Effector memory CD4-positive, alpha-beta T cell (primary cell): ENCODE measurements around the gene TYMP.
"Not testable (repeated sequence)": the region's sequence is repeated elsewhere in the genome, so short reads cannot be mapped to it uniquely, and the experiment has no call there.

Source experiments
- DNase-seq, 3 donors: peaks; one replicate each; pipeline ENCODE4 v3.0.0-alpha.2; 2020
- H3K27ac ChIP-seq: 2 replicates; pipeline ENCODE4 v1.7.0; 2013; ENCODE audit warnings: mild to moderate bottlenecking, low read length, moderate library complexity; ENCODE audit not compliant: insufficient read depth, poor library complexity, severe bottlenecking
- H3K27me3 ChIP-seq: replicated peaks from 2 replicates; pipeline ENCODE4 v1.7.0; 2013; ENCODE audit warnings: mild to moderate bottlenecking, low read length; ENCODE audit not compliant: insufficient read depth, control insufficient read depth, poor library complexity, severe bottlenecking
- H3K36me3 ChIP-seq: 2 replicates; pipeline ENCODE4 v1.7.0; 2013; ENCODE audit warnings: mild to moderate bottlenecking, low read length, moderate library complexity; ENCODE audit not compliant: control insufficient read depth, insufficient read depth
- H3K4me1 ChIP-seq: 2 replicates; pipeline ENCODE4 v1.7.0; 2013; ENCODE audit warnings: low read length, mild to moderate bottlenecking; ENCODE audit not compliant: control insufficient read depth, insufficient read depth, poor library complexity, severe bottlenecking
- H3K4me3 ChIP-seq: 2 replicates; pipeline ENCODE4 v1.7.0; 2013; ENCODE audit warnings: low read length, low read depth, mild to moderate bottlenecking; ENCODE audit not compliant: insufficient read depth, poor library complexity, severe bottlenecking
- H3K9me3 ChIP-seq: 2 replicates; pipeline ENCODE4 v1.7.0; 2013; ENCODE audit warnings: mild to moderate bottlenecking, low read length, moderate library complexity; ENCODE audit not compliant: control insufficient read depth

The TYMP gene

DNA sequence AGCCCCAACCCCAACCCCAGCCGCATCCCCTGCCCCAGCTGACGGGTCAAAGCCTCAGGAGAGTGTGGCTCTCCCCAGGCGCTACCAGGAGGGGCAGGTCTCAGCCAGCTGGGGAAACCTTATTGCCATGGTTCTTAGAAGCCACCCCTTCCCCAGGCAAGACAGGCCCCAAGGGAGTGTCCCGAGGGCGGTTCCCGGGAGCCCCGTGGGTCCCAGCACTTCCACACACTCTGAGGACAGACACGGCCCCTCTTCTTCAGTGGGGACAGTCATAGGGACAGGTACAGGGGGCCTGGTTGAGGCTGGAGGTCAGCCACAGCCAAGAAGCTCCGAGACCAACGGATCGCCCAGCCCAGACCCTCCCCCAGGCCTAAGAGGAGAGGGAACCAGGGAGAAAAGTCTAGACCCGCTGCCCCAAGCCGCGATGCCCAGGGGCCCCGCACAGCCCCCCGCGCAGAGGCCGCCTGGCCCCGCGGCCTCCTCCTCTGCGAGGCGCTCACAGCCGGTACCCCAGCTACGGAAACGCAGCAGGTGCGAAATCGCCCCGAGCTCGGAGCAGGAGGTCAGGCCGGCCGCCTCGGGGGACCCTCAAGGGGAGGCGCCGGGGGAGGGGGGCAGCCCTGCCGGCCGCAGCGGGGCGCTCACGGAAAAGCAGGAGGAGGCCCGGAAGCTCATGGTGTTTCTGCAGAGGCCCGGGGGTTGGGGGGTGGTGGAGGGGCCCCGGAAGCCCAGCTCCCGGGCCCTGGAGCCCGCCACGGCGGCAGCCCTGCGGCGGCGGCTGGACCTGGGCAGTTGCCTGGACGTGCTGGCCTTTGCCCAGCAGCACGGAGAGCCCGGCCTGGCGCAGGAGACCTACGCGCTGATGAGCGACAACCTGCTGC lies 18.5 kb upstream of the TYMP start:
- DNase-seq, result peak in 1 of 3 donors; percentile 51
- peak overlapping the region; percentile 79 for H3K4me3 ChIP-seq
- no peaks in the 10 kb centered on the region for H3K9me3 ChIP-seq
- peak overlapping the region; percentile 73 for H3K27ac ChIP-seq
- no peaks in the 10 kb centered on the region for H3K27me3 ChIP-seq
- H3K36me3 ChIP-seq, result no peaks in the 10 kb centered on the region
- peaks cover 39% of the 10 kb centered on the region for H3K4me1 ChIP-seq

DNA sequence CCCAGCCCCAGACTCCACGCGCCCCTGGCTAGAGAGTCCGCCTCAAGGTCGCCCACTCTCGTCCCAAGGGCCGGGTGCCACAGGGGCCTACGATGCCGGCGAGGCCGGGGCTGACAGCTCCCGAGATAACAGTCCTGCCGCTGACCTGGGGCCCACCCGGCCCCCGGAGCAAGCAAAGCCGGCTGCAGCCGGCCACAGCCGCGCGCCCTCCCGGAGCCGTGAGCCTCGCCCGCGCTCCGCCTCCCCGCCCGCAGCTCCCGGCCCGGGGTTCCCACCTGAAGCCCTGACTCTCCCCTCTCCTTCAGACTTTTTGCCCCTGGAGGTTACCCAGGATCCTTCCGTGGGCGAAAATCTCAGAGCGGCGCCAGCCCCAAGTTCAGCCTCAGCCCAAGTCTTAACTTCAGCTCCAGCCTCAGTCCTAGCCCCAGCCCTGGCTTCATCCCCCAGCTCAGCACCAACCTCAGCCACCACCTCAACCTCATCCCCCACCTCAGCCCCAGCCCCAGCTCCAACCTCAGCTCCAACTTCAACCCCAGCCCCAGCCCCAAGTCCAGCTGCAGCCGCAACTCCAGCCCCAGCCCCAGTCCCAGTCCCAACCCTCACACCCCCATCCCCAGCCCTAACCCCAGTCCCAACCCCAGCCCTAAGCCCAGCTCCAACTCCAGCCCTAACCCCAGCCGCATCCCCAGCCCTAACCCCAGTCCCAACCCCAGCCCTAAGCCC lies 17.6 kb upstream of the TYMP start:
- no peak for DNase-seq
- H3K4me1 ChIP-seq, result peaks cover 39% of the 10 kb centered on the region
- peak overlapping the region; percentile 73 for H3K27ac ChIP-seq
- no peaks in the 10 kb centered on the region for H3K36me3 ChIP-seq
- no peak overlapping the region for H3K4me3 ChIP-seq
- no peaks in the 10 kb centered on the region for H3K27me3 ChIP-seq
- H3K9me3 ChIP-seq, result no peaks in the 10 kb centered on the region

DNA sequence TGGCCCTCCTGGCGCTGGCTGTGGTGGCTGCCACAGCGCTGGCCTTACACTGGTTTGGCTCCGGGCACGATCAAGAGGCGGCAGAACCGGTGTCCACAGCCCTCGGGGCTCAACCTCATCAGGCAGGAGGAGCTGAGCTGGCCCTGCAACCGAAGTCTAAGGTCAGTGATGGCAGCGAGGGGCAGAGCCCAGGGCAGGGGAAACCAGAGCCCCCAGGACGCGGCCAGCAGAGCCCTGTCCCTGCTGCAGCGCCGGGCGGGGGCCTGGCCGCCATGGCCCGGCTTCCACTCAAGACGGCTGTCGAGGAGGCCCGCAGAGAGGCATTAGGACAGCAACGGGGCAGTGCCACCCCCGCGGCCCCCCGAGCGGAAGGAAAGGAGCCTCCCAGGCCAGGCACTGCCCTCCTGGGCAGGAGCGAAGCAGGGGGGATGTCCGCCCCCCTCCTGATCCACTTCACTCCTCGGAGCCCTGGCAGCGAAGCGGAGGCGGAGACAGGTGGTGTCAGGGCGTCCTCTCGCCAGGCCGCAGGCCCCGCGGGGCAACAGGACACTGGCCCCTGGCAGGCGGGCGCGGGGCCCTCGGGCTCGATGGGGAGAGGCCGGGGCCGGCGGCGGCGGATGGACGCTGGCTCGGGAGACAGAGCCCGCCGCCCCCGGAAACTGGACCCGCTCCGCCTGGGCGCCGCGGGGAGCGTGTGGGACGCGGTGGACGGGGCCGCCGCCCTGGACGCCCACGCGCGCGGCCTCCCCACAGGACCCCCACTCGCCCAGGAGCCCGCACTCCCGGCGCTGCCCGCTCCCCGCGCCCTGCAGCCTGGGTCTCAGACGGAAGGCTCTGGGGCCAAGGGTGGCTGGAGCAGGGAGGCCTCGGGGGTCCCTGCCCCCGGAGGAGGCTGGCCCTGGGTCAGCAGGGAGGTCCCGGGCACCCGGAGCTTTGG lies 16.8 kb upstream of the TYMP start:
- peaks cover 39% of the 10 kb centered on the region for H3K4me1 ChIP-seq
- H3K4me3 ChIP-seq, result no peak overlapping the region
- H3K27ac ChIP-seq, result no peak overlapping the region
- no peak for DNase-seq
- H3K36me3 ChIP-seq, result no peaks in the 10 kb centered on the region
- H3K27me3 ChIP-seq, result no peaks in the 10 kb centered on the region
- no peaks in the 10 kb centered on the region for H3K9me3 ChIP-seq

DNA sequence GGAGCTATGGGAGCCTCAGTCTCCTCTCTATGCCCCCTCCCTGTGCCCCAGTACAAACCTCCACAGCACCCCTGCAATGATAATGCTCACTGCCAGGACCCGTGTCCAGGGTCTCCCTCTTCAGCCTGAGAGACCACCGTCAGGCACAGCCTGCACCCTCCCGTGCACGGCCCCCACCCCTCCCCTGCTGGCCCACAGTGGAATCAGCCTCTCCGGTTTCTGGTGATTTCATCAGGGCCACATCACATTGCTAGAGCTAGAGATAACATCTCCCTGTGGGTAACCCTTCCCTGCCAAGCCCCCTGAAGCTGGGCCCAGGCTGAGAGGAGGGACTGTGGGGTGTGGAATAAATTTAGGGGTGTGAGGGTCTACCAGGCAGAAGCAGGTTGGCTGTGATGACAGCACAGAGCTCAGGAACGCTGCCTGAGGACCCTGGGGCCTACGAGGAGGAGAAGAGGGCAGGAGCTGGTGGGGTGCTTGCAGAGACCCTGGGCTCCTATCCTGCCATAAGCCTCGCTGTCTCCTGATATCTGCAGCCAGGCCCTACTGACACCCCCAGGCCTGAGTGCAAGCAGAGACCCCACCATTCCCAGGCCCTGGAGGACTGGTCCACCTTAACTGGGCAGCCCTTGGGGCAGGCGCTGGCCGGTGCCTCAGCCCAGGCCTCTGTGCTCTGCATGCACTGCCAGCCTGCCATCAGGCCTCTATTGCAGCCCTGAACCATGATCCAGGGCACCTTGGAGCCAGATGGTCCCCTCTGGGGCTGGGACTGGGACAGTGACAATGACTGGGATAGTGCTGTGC lies 15.9 kb upstream of the TYMP start, which contains the start of gene KLHDC7B:
TSS of gene KLHDC7B (plus strand) at position 378 of the 804 bp plus-strand sequence. CDS start at position 723, 345 bp downstream.
- H3K4me1 ChIP-seq, result peaks cover 39% of the 10 kb centered on the region
- no peak for DNase-seq
- no peaks in the 10 kb centered on the region for H3K27me3 ChIP-seq
- peak within 1 kb of the TSS; percentile 56 for H3K27ac ChIP-seq
- no peak within 1 kb of the TSS for H3K4me3 ChIP-seq
- H3K36me3 ChIP-seq, result no peaks in the 10 kb centered on the region
- no peaks in the 10 kb centered on the region for H3K9me3 ChIP-seq

DNA sequence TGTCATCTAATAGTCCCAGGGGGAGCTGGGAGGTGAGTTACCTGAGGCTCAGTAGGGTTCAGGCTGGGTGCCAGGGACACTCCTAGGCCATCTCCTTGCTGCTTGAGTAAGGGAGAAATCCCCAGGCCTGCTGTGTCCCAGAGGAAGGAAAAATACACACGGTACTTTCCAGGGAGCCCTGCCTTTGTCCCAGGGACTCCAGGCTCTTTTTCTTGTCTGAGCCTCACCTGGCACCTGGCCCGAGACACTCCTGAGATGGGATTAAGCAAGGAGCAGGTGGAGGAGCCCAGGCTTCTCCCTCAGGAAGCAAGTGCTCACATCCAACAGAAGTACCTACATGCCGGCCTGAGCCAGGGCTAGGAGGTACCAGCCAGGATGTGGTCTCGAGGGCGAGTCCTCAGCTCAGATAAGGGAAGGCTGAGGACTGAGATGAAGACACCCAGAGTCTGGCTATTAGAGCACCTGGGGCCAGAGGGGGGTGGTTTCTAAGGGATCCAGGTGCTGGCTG lies 15.0 kb upstream of the TYMP start:
- no peaks in the 10 kb centered on the region for H3K36me3 ChIP-seq
- no peaks in the 10 kb centered on the region for H3K27me3 ChIP-seq
- H3K4me3 ChIP-seq, result peak overlapping the region; percentile 33
- H3K27ac ChIP-seq, result peak overlapping the region; percentile 56
- no peak for DNase-seq
- H3K4me1 ChIP-seq, result peaks cover 42% of the 10 kb centered on the region
- no peaks in the 10 kb centered on the region for H3K9me3 ChIP-seq

DNA sequence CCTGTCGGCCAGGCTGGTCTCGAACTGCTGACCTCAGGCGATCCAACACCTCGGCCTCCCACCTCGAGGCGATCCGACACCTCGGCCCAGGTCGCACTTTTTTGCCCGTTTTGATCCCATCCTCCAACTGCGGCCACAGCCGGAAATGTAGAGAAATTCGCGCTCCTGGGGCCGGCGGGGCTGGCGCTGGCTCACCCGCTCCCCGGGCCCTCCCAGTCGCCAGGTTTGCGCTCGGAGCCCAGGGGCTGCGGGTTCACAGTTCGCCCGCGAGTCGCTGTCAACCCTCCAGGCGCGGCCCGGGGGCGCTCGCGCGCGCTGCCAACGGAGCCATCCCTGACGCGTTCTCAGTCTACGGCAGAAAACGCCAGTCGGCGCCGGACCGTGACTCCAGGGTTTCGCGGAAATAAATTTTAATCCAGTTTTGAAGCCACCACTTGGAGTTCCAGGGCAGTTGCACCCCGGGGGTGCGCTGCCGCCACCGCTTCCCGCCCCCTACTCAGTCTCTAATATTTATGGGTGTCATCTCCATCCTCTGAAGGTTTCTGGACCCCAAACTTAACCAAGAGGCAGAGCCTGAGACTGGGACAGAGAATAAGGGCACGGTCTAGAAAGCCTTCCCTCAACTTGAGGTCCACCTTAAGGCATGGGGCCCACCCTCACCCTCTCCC lies 14.4 kb upstream of the TYMP start:
- Histone ChIP-seq H3K4me3 (peak overlapping the region; percentile 33), H3K36me3 (no peaks in the 10 kb centered on the region), H3K9me3 (no peaks in the 10 kb centered on the region), H3K27ac (peak overlapping the region; percentile 56), H3K27me3 (no peaks in the 10 kb centered on the region), H3K4me1 (peaks cover 39% of the 10 kb centered on the region)
- peak; percentile 71 to 75 (median 73) for DNase-seq

DNA sequence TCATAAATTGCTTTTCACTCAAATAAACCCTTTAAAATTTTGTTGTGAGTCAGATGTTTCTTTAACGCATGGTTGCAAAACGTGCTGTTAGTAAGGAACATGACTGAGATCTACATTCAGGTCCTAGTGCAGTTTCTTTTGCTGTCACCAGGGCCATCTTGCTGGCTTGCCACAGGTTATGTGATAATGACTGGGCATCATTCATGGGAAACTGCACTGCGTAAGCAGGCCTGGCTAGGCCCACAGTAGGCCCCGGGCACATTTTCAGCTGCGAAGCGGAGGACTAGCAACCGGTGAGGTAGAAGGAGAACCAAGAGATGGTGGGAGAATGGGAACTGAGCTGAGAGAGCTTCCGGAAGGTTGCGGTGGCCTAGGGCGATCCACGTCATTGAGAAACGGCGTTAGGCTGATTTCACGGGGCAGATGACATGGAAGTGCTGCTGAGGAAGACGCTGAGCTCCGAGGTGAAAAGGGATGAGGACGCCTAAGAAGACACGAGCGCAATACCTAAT lies 12.7 kb upstream of the TYMP start:
- Histone ChIP-seq H3K27ac (no peak overlapping the region), H3K27me3 (no peaks in the 10 kb centered on the region), H3K9me3 (no peaks in the 10 kb centered on the region), H3K4me3 (no peak overlapping the region), H3K4me1 (peaks cover 38% of the 10 kb centered on the region), H3K36me3 (no peaks in the 10 kb centered on the region)
- no peak for DNase-seq

DNA sequence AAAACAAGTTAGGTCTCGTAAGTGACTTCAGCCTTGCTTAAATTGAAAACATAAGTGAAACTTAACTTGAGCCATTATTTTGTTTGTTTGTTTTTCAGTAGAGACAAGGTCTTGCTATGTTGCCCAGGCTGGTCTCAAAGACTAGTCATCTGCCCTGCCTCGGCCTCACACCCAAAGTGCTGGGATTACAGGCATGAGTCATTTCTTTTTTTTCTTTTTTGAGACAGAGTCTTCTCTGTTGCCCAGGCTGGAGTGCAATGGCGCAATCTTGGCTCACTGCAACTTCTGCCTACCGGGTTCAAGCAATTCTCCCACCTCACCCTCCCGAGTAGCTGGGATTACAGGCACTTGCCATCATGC lies 11.8 kb upstream of the TYMP start:
- peaks cover 37% of the 10 kb centered on the region for H3K4me1 ChIP-seq
- H3K27me3 ChIP-seq, H3K36me3 ChIP-seq, H3K27ac ChIP-seq, DNase-seq, H3K9me3 ChIP-seq, H3K4me3 ChIP-seq: not testable (repeated sequence)
